K562 (cell line): ENCODE measurements around the gene SUOX. TPM values are rescaled to one million over a fixed set of nuclear protein-coding genes. Genes with fewer than 3 reads are reported as not detected.

Experiments used
- MGA ChIP-seq: fragments of 450-650 bp; IDR thresholded peaks from 2 replicates; pipeline ENCODE4 v1.6.1; 2016; ENCODE audit warnings: mild to moderate bottlenecking, moderate library complexity
- RCOR1 ChIP-seq, 2 experiments: IDR thresholded peaks; 2 replicates each; pipeline ENCODE4 v1.6.1; 2012; ENCODE audit warnings: low read depth in 2 of 2, low read length in 2 of 2, borderline replicate concordance in 1 of 2, improper control_type of control experiment in 1 of 2
- SPI1 ChIP-seq: IDR thresholded peaks from 2 replicates; pipeline ENCODE4 v1.6.1; 2011; ENCODE audit warnings: low read depth, low read length, control low read depth, borderline replicate concordance
- TFE3 ChIP-seq: fragments of 450-650 bp; formaldehyde crosslinking; IDR thresholded peaks from 2 replicates; pipeline ENCODE4 v1.4.0; 2020; ENCODE audit warnings: mild to moderate bottlenecking, mixed read lengths
- VEZF1 ChIP-seq: fragments of 200-800 bp; sonication (Bioruptor generic); IDR thresholded peaks from 2 replicates; pipeline ENCODE4 v1.6.1; 2017; ENCODE audit warnings: missing genetic modification characterization, missing compliant biosample characterization
- ZNF395 ChIP-seq: fragments of 200-800 bp; sonication (Bioruptor generic); IDR thresholded peaks from 2 replicates; pipeline ENCODE4 v1.6.1; 2017; ENCODE audit warnings: missing genetic modification characterization, missing compliant biosample characterization
- polyA plus RNA-seq, 8 experiments: library from polyadenylated mRNA; depleted of rRNA in 4 of 8; stranded (reverse) in 5 of 8; unstranded in 3 of 8; fragments of >200 nt; fragmentation: Nextera tagmentation in 2 of 8; fragmentation: Illumina TruSeq in 1 of 8; extraction: Ambion mirVana in 2 of 8; extraction: Trizol in 1 of 8; gene quantifications; 2 replicates each; pipeline versions ENCODE4 v1.2.1 to v1.2.3, GENCODE V29; 2011 to 2014; ENCODE audit warnings: inconsistent platforms in 1 of 8, missing spikeins in 1 of 8
- total RNA-seq, 7 experiments: library from RNA; depleted of rRNA in 6 of 7; stranded (reverse); fragments of >200 nt in 6 of 7; fragmentation: Illumina TruSeq in 2 of 7; extraction: Trizol in 2 of 7; gene quantifications; 2 replicates each; pipeline versions ENCODE4 v1.2.1 to v1.2.3, GENCODE V29; 2011 to 2021; ENCODE audit warnings: low replicate concordance in 1 of 7
- TF ChIP-seq, protein P1 (sequence below), 3 experiments: fragments of 200-800 bp in 1 of 3; sonication (Bioruptor generic) in 1 of 3; sonication (generic) in 1 of 3; formaldehyde crosslinking in 1 of 3; IDR thresholded peaks; 2 replicates each; pipeline versions ENCODE4 v1.6.1 to v1.8.0; 2016 to 2022; ENCODE audit warnings: mild to moderate bottlenecking in 2 of 3, missing compliant biosample characterization in 2 of 3, missing genetic modification characterization in 2 of 3, missing genetic modification reagents in 1 of 3

SUOX gene
- total and polyA plus RNA-seq, 9 of the 15 experiments (the other 6 are each of a cell fraction or from before 2014, with no cell fraction given): 9.2 to 39.7 (median 25.4) TPM

GRCh38 chr12:56020423-56021184 is 23.5 kb downstream of the SUOX start, which contains the start of gene IKZF4 (continued):
- TF ChIP-seq, protein P1, sequence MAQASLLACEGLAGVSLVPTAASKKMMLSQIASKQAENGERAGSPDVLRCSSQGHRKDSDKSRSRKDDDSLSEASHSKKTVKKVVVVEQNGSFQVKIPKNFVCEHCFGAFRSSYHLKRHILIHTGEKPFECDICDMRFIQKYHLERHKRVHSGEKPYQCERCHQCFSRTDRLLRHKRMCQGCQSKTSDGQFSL (CRISPR knock-in tag; IDR thresholded peaks at IDR 0.05): no peak
- TF ChIP-seq, protein P1 (tag; IDR thresholded peaks at IDR 0.05): peak in 1 of 2 experiments; percentile 78; a peak in 2 of 4 replicates
- peak in 1 of 2 experiments; percentile 14; a peak in 1 of 4 replicates for TF ChIP-seq RCOR1 (IDR thresholded peaks at IDR 0.05; ENCODE audit: borderline replicate concordance in 1 of 2, low read depth in 2 of 2, low read length in 2 of 2)
- peak; percentile 45; the same call in 1 of the 2 replicates for TF ChIP-seq MGA
- TF ChIP-seq ZNF395: peak; percentile 76; the same call in 1 of the 2 replicates
- TF ChIP-seq TFE3 (CRISPR knock-in tag): no peak
- TF ChIP-seq SPI1: peak; percentile 95
- peak; percentile 98 for TF ChIP-seq VEZF1
